HepG2 (cell line): ENCODE data around the gene ZDHHC14. TPM values are rescaled to one million over a fixed set of nuclear protein-coding genes. Genes with fewer than 3 reads are reported as not detected.

Experiments used
- E2F1 ChIP-seq: sonication (generic); formaldehyde crosslinking; IDR thresholded peaks from 2 replicates; pipeline ENCODE4 v1.5.0; 2020; ENCODE audit warnings: missing genetic modification reagents
- EHMT2 ChIP-seq: fragments of 200-600 bp; sonication (generic); IDR thresholded peaks from 2 replicates; pipeline ENCODE4 v1.7.0; 2017; ENCODE audit warnings: antibody characterized with exemption, low read depth, low read length, borderline replicate concordance
- FOXM1 ChIP-seq: sonication (generic); formaldehyde crosslinking; IDR thresholded peaks from 2 replicates; pipeline ENCODE4 v1.5.0; 2020; ENCODE audit warnings: missing genetic modification reagents
- HNRNPL ChIP-seq: fragments of 200-400 bp; formaldehyde crosslinking; IDR thresholded peaks from 2 replicates; pipeline ENCODE4 v1.6.1; 2017; ENCODE audit warnings: mild to moderate bottlenecking, low read depth, low read length
- POLR2A ChIP-seq, 2 experiments: IDR thresholded peaks; 2 replicates each; pipeline ENCODE4 v1.6.1; 2011; ENCODE audit warnings: low read depth in 2 of 2, low read length in 2 of 2, mild to moderate bottlenecking in 1 of 2, moderate library complexity in 1 of 2; ENCODE audit not compliant: insufficient read depth in 1 of 2
- SCMH1 ChIP-seq: sonication (generic); formaldehyde crosslinking; IDR thresholded peaks from 2 replicates; pipeline ENCODE4 v1.9.0; 2021; ENCODE audit warnings: missing genetic modification reagents, mild to moderate bottlenecking, borderline replicate concordance
- SETDB1 ChIP-seq: sonication (generic); formaldehyde crosslinking; IDR thresholded peaks from 2 replicates; pipeline ENCODE4 v1.5.1; 2020; ENCODE audit warnings: missing genetic modification reagents, mild to moderate bottlenecking, borderline replicate concordance
- SMYD3 ChIP-seq: sonication (generic); formaldehyde crosslinking; IDR thresholded peaks from 2 replicates; pipeline ENCODE4 v1.8.1; 2023; ENCODE audit warnings: mild to moderate bottlenecking, missing genetic modification reagents
- SP5 ChIP-seq: IDR thresholded peaks from 2 replicates; pipeline ENCODE4 v1.6.1; 2016; ENCODE audit warnings: low read depth, borderline replicate concordance
- TEF ChIP-seq: sonication (generic); formaldehyde crosslinking; IDR thresholded peaks from 2 replicates; pipeline ENCODE4 v1.5.0; 2020; ENCODE audit warnings: missing genetic modification reagents
- XRCC5 ChIP-seq: fragments of 200-400 bp; formaldehyde crosslinking; optimal IDR thresholded peaks from 2 replicates; pipeline ENCODE3; 2017; ENCODE audit warnings: mild to moderate bottlenecking, low read length
- ZNF343 ChIP-seq: sonication (generic); formaldehyde crosslinking; IDR thresholded peaks from 2 replicates; pipeline ENCODE4 v1.4.0; 2020; ENCODE audit warnings: mild to moderate bottlenecking, missing genetic modification reagents
- ZNF354B ChIP-seq: sonication (generic); formaldehyde crosslinking; IDR thresholded peaks from 2 replicates; pipeline ENCODE4 v1.8.0; 2022; ENCODE audit warnings: mild to moderate bottlenecking, missing genetic modification reagents
- ZNF562 ChIP-seq: sonication (generic); formaldehyde crosslinking; IDR thresholded peaks from 2 replicates; pipeline ENCODE4 v1.8.0; 2022; ENCODE audit warnings: missing genetic modification reagents, borderline replicate concordance
- ZNF710 ChIP-seq: sonication (generic); formaldehyde crosslinking; IDR thresholded peaks from 2 replicates; pipeline ENCODE4 v1.5.0; 2020; ENCODE audit warnings: mild to moderate bottlenecking, missing genetic modification reagents, borderline replicate concordance
- ZNF780A ChIP-seq: sonication (generic); formaldehyde crosslinking; IDR thresholded peaks from 2 replicates; pipeline ENCODE4 v1.8.0; 2022; ENCODE audit warnings: mild to moderate bottlenecking, missing genetic modification reagents, moderate library complexity
- polyA plus RNA-seq, 8 experiments: library from polyadenylated mRNA; depleted of rRNA in 3 of 8; stranded (reverse) in 7 of 8; unstranded in 1 of 8; fragments of >200 nt; fragmentation: Illumina TruSeq in 4 of 8; extraction: Trizol in 4 of 8; gene quantifications; 2 replicates each; pipeline versions ENCODE4 v1.2.1 to v1.2.3, GENCODE V29; 2011 to 2016; ENCODE audit warnings: low read depth in 4 of 8, missing spikeins in 1 of 8, mixed read lengths in 1 of 8; ENCODE audit not compliant: insufficient read depth in 1 of 8
- total RNA-seq, 5 experiments: library from RNA; depleted of rRNA; stranded (reverse); fragments of >200 nt; fragmentation: Illumina TruSeq; extraction: Trizol; gene quantifications; 2 replicates each; pipeline ENCODE4 v1.2.3, GENCODE V29; 2016; ENCODE audit warnings: low read depth in 1 of 5
- TF ChIP-seq, protein P1 (sequence below): sonication (generic); formaldehyde crosslinking; IDR thresholded peaks from 2 replicates; pipeline ENCODE4 v1.4.0; 2020; ENCODE audit warnings: mild to moderate bottlenecking, missing genetic modification reagents, borderline replicate concordance
- TF ChIP-seq, protein P2 (sequence below): sonication (generic); formaldehyde crosslinking; IDR thresholded peaks from 2 replicates; pipeline ENCODE4 v1.4.0; 2020; ENCODE audit warnings: mild to moderate bottlenecking, missing genetic modification reagents
- TF ChIP-seq, protein P3 (sequence below): IDR thresholded peaks from 2 replicates; pipeline ENCODE4 v1.6.1; 2016; ENCODE audit warnings: mild to moderate bottlenecking, missing biosample characterization, missing genetic modification reagents
- TF ChIP-seq, protein P4 (sequence below): sonication (generic); formaldehyde crosslinking; IDR thresholded peaks from 2 replicates; pipeline ENCODE4 v1.8.1; 2023; ENCODE audit warnings: mild to moderate bottlenecking, missing genetic modification reagents

The ZDHHC14 gene
- total and polyA plus RNA-seq, 2 of the 13 experiments (the other 11 are each of a cell fraction or from before 2014, with no cell fraction given), result 3.7 to 9.5 TPM

GRCh38 chr6:157513004-157513603, 132.1 kb downstream of the ZDHHC14 start (continued):
- TF ChIP-seq SMYD3 (CRISPR knock-in tag) (peak; percentile 77; the same call in 1 of the 2 replicates), EHMT2 (no peak), ZNF354B (CRISPR knock-in tag) (no peak), FOXM1 (CRISPR knock-in tag) (no peak), ZNF343 (CRISPR knock-in tag) (no peak), SETDB1 (CRISPR knock-in tag) (no peak), ZNF562 (CRISPR knock-in tag) (no peak), ZNF780A (CRISPR knock-in tag) (no peak), POLR2A (IDR thresholded peaks at IDR 0.05; ENCODE audit: insufficient read depth in 1 of 2, low read depth in 2 of 2, low read length in 2 of 2) (no peak), SP5 (CRISPR knock-in tag) (peak; percentile 31; the same call in 1 of the 2 replicates), TEF (CRISPR knock-in tag) (no peak), XRCC5 (no peak), ZNF710 (CRISPR knock-in tag) (peak; percentile 76; the same call in 1 of the 2 replicates), E2F1 (CRISPR knock-in tag) (no peak), SCMH1 (CRISPR knock-in tag) (no peak), HNRNPL (no peak)
- TF ChIP-seq, protein P1, sequence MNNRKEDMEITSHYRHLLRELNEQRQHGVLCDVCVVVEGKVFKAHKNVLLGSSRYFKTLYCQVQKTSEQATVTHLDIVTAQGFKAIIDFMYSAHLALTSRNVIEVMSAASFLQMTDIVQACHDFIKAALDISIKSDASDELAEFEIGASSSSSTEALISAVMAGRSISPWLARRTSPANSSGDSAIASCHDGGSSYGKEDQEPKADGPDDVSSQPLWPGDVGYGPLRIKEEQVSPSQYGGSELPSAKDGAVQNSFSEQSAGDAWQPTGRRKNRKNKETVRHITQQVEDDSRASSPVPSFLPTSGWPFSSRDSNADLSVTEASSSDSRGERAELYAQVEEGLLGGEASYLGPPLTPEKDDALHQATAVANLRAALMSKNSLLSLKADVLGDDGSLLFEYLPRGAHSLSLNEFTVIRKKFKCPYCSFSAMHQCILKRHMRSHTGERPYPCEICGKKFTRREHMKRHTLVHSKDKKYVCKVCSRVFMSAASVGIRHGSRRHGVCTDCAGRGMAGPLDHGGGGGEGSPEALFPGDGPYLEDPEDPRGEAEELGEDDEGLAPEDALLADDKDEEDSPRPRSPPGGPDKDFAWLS, result no peak
- TF ChIP-seq, protein P2, sequence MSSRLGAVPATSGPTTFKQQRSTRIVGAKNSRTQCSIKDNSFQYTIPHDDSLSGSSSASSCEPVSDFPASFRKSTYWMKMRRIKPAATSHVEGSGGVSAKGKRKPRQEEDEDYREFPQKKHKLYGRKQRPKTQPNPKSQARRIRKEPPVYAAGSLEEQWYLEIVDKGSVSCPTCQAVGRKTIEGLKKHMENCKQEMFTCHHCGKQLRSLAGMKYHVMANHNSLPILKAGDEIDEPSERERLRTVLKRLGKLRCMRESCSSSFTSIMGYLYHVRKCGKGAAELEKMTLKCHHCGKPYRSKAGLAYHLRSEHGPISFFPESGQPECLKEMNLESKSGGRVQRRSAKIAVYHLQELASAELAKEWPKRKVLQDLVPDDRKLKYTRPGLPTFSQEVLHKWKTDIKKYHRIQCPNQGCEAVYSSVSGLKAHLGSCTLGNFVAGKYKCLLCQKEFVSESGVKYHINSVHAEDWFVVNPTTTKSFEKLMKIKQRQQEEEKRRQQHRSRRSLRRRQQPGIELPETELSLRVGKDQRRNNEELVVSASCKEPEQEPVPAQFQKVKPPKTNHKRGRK, result 0 out of 2 replicates have a peak, but pooled peaks have one; percentile 43
- TF ChIP-seq, protein P3, sequence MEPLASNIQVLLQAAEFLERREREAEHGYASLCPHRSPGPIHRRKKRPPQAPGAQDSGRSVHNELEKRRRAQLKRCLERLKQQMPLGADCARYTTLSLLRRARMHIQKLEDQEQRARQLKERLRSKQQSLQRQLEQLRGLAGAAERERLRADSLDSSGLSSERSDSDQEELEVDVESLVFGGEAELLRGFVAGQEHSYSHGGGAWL, result no peak; the same call in 1 of the 2 replicates
- TF ChIP-seq, protein P4, sequence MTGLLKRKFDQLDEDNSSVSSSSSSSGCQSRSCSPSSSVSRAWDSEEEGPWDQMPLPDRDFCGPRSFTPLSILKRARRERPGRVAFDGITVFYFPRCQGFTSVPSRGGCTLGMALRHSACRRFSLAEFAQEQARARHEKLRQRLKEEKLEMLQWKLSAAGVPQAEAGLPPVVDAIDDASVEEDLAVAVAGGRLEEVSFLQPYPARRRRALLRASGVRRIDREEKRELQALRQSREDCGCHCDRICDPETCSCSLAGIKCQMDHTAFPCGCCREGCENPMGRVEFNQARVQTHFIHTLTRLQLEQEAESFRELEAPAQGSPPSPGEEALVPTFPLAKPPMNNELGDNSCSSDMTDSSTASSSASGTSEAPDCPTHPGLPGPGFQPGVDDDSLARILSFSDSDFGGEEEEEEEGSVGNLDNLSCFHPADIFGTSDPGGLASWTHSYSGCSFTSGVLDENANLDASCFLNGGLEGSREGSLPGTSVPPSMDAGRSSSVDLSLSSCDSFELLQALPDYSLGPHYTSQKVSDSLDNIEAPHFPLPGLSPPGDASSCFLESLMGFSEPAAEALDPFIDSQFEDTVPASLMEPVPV, result no peak
